SW480 (cell line): ENCODE measurements around the gene CTF1.
"Not testable (repeated sequence)": the region's sequence is repeated elsewhere in the genome, so short reads cannot be mapped to it uniquely, and the experiment has no call there.

Experiments used
- DNase-seq: peaks from one replicate; pipeline ENCODE4 v3.0.0-alpha.2; 2016; ENCODE audit warnings: low spot score

Gene CTF1

GRCh38 chr16:30888856-30889499 lies 7.4 kb upstream of the CTF1 start:
- no peak for DNase-seq

DNA sequence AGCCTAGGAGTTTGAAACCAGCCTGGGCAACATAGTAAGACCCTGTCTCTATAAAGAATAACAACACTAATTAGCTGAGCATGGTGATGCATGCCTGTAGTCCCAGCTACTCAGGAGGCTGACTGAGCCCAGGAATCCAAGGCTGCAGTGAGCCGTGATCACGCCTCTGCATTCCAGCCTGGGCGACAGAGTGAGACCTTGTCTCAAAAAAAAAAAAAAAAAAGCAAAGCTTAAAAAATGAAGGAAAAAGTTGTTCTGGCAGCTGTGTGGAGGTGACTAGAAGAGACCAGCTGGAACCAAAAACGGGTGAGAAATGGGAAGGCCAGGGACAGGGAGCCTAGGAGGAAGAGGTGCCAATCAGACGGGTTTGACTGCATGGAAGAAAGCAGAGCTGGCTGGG lies 6.7 kb upstream of the CTF1 start:
- no peak for DNase-seq

DNA sequence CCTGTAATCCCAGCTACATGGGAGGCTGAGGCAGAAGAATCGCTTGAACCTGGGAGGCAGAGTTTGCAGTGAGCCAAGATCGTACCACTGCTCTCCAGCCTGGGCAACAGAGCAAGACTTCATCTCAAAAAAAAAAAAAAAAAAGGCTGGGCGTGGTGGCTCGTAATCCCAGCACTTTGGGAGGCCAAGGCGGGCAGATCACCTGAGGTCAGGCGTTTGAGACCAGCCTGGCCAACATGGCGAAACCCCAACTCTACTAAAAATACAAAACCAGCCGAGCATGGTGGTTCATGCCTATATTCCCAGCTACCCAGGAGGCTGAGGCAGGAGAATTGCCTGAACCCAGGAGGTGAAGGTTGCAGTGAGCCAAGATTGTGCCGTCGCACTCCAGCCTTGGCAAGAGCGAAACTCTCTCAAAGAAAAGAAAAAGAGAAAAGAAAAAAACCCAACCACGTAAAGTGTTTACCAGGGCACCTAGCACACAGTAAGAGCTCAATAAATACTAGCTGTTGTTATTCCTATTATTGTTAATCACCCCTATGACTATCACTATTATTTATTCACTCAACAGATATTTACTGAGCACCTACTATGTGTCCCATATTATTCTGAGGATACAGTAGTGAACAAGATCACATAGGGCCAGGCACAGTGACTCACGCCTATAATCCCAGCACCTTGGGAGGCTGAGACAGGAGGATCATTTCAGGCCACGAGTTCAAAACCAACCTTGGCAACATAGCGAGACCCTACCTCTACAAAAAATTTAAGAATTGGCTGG lies 5.2 kb upstream of the CTF1 start:
- DNase-seq = not testable (repeated sequence)

DNA sequence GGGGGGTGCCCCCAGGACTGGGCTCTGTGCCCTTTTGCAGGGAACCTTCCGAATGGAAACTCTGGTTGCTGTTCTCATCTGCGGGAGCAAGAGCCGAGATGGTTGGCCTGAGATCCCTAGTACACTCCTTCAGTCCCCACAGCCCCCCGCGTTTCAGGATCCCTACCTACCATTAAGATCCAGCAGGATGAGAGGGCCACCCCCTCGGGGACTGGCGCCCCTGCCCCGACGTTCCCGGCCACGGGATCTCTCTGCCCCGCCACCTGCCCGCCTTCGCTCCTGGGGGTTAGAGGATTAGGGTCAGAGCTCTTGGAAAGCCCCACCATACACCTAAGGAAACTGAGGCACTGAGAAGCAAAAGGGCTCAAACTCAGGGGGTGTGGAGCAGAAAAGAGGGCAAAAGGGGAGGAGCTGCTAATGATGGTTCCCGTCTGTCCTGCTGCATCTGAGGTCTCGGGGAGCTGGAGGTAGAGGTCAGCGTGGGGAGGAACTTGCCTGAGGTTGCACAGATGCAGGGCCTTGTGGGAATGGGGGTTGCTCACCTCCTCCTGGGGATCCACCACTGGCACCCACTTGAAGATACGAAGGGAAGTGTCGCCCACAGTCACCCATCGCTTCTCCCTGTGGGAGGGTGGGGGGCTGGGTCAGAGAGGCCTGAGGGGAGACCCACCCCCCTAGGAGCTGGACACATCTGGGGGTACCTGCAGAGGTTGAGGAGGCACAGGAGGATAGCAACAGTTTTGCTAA lies 3.6 kb upstream of the CTF1 start:
- no peak for DNase-seq

GRCh38 chr16:30893417-30893743 lies 3.0 kb upstream of the CTF1 start:
- no peak for DNase-seq

- DNase-seq = peak; percentile 84
Observed at GRCh38 chr16:30893744-30894539, 2.5 kb upstream of the CTF1 start, which contains the start of gene BCL7C. Gene BCL7C, minus strand, starts transcription at chr16:30894077. Its CDS starts 133 bp downstream, at chr16:30893944.

- no peak for DNase-seq
Observed at GRCh38 chr16:30894540-30895368, 1.7 kb upstream of the CTF1 start.

DNA sequence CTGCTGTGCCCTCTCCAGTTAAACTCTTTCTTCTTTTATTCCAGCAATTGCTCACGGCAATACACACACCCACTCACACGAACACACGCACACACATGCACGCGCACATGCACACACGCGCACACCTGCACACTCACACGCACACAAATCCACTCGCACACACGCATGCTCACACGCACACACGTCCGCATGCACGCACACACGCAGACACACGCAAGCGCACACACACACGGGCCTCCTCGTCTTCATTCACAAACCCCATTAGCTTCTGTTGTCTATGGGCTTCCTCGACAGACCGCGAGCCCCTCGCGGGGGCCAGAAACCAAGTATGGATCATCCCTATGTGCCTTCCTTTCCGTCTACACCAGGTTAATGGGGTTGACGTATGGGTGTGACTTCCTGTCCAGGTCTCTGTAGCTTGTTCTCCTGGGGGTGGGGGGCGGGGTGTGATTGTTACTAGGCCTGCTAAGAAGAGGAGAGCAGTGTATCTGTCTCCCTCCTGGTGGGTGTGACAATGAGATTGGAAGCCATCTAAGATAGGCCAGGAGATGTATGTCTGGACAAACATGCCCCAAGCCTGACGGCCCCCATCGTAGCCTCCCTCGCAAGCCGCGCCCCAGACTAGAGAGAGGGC lies 670 bp upstream of the CTF1 start:
- DNase-seq = no peak

GRCh38 chr16:30896889-30897733 lies 697 bp downstream of the CTF1 start:
- peak; percentile 33 for DNase-seq

GRCh38 chr16:30899794-30900193 lies 3.4 kb downstream of the CTF1 start:
- DNase-seq = no peak

- no peak for DNase-seq
Observed at GRCh38 chr16:30900588-30900987, 4.2 kb downstream of the CTF1 start.

- no peak for DNase-seq
Observed at GRCh38 chr16:30901201-30902028, 5.0 kb downstream of the CTF1 start.

- no peak for DNase-seq
Observed at GRCh38 chr16:30902029-30902972, 5.9 kb downstream of the CTF1 start.

DNA sequence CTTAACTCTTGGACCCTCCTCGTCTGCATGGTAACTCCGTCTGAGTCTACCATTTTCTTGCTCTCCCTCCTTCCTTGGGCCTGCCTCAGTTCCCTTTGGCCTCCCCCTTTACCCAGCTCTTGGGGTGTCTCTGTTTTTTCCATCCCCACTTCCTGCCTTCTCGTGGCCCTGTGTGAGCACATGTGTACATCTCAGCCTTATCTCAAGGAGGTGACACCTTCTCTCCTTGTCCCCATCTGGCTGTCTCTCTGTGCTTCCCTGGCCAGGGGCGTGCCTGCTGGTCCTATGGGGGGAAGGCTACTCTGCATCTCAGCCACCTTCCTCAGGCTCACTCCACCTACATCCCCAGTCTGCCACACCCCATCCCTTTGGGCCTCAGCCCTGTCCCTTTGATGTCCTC lies 6.6 kb downstream of the CTF1 start:
- DNase-seq = no peak

- DNase-seq = no peak
Observed at GRCh38 chr16:30903596-30903995, 7.2 kb downstream of the CTF1 start.

- no peak for DNase-seq
Observed at GRCh38 chr16:30904114-30904780, 7.8 kb downstream of the CTF1 start.

GRCh38 chr16:30907064-30907463 lies 10.7 kb downstream of the CTF1 start:
- DNase-seq = no peak
